Germinal center (tissue), 1 donor: Measurements from ENCODE around the gene TMEM184C.
A peak's percentile ranks its signal among the peaks of the same experiment; 100 is the strongest.

Experiments
- DNase-seq: peaks from one replicate; pipeline ENCODE4 v3.0.0; 2012; ENCODE audit warnings: mixed read lengths, low spot score

TMEM184C gene

GRCh38 chr4:147617173-147617840, at the start of gene TMEM184C:
Gene TMEM184C (plus strand): TSS chr4:147617397. CDS start chr4:147617957, 560 bp downstream.
- peak; percentile 97 for DNase-seq

GRCh38 chr4:147570616-147571015, 46.6 kb upstream of the TMEM184C start:
- DNase-seq = no peak

GRCh38 chr4:147571036-147571770, 46.0 kb upstream of the TMEM184C start:
- no peak for DNase-seq

GRCh38 chr4:147576084-147576483, 41.1 kb upstream of the TMEM184C start:
- DNase-seq = no peak

GRCh38 chr4:147578051-147578476, 39.1 kb upstream of the TMEM184C start:
- no peak for DNase-seq

GRCh38 chr4:147578593-147578992, 38.6 kb upstream of the TMEM184C start:
- no peak for DNase-seq

GRCh38 chr4:147580396-147580795, 36.8 kb upstream of the TMEM184C start:
- DNase-seq = no peak

GRCh38 chr4:147581606-147582350, 35.4 kb upstream of the TMEM184C start:
- no peak for DNase-seq

GRCh38 chr4:147582386-147583060, 34.7 kb upstream of the TMEM184C start:
- DNase-seq = no peak

GRCh38 chr4:147583876-147584275, 33.3 kb upstream of the TMEM184C start:
- no peak for DNase-seq

- DNase-seq = no peak
These were observed 31.2 kb upstream of the TMEM184C start for GRCh38 chr4:147586032-147586431.

GRCh38 chr4:147586637-147587036, 30.6 kb upstream of the TMEM184C start:
- no peak for DNase-seq

- DNase-seq = no peak
These were observed 30.2 kb upstream of the TMEM184C start for GRCh38 chr4:147587041-147587440.

- no peak for DNase-seq
These were observed 27.6 kb upstream of the TMEM184C start for GRCh38 chr4:147589586-147589985.

GRCh38 chr4:147590249-147590920, 26.8 kb upstream of the TMEM184C start:
- peak; percentile 19 for DNase-seq

GRCh38 chr4:147591106-147591505, 26.1 kb upstream of the TMEM184C start:
- DNase-seq = no peak

- no peak for DNase-seq
These were observed 23.1 kb upstream of the TMEM184C start for GRCh38 chr4:147594107-147594506.

GRCh38 chr4:147594578-147594977, 22.6 kb upstream of the TMEM184C start:
- no peak for DNase-seq

GRCh38 chr4:147596377-147596776, 20.8 kb upstream of the TMEM184C start:
- DNase-seq = no peak

GRCh38 chr4:147596981-147597380, 20.2 kb upstream of the TMEM184C start:
- DNase-seq = no peak

- no peak for DNase-seq
These were observed 19.6 kb upstream of the TMEM184C start for GRCh38 chr4:147597561-147597960.

GRCh38 chr4:147599206-147599605, 18.0 kb upstream of the TMEM184C start:
- no peak for DNase-seq
